Hepatocyte (in vitro differentiated cells): ENCODE measurements around the gene ABCB7. TPM values are rescaled to one million over a fixed set of nuclear protein-coding genes. Genes with fewer than 3 reads are reported as not detected.

Source experiments
- DNase-seq: peaks from one replicate; pipeline ENCODE4 v3.0.0-alpha.2; 2016; ENCODE audit warnings: low spot score
- H2AFZ ChIP-seq: fragments of 200-600 bp; sonication (generic); 2 replicates; pipeline ENCODE4 v1.6.0; 2016; ENCODE audit warnings: antibody characterized with exemption, mild to moderate bottlenecking
- H3K27ac ChIP-seq: fragments of 200-600 bp; sonication (generic); 2 replicates; pipeline ENCODE4 v1.5.1; 2016; ENCODE audit warnings: mild to moderate bottlenecking
- H3K27me3 ChIP-seq: fragments of 200-600 bp; sonication (generic); 2 replicates; pipeline ENCODE4 v1.6.1; 2016
- H3K36me3 ChIP-seq: fragments of 200-600 bp; sonication (generic); replicated peaks from 2 replicates; pipeline ENCODE4 v1.5.1; 2016; ENCODE audit warnings: low read depth; ENCODE audit not compliant: insufficient read depth
- H3K4me1 ChIP-seq: fragments of 200-600 bp; sonication (generic); 2 replicates; pipeline ENCODE4 v1.5.1; 2016; ENCODE audit warnings: mild to moderate bottlenecking, moderate library complexity; ENCODE audit not compliant: insufficient read depth
- H3K4me2 ChIP-seq: fragments of 200-600 bp; sonication (generic); 2 replicates; pipeline ENCODE4 v1.6.0; 2016
- H3K4me3 ChIP-seq: fragments of 200-600 bp; sonication (generic); 2 replicates; pipeline ENCODE4 v1.5.1; 2016; ENCODE audit warnings: mild to moderate bottlenecking
- H3K79me2 ChIP-seq: fragments of 200-600 bp; sonication (generic); 2 replicates; pipeline ENCODE4 v1.6.0; 2017; ENCODE audit warnings: mild to moderate bottlenecking
- H3K9me2 ChIP-seq: fragments of 200-600 bp; sonication (generic); replicated peaks from 2 replicates; pipeline ENCODE4 v1.6.0; 2017; ENCODE audit warnings: mild to moderate bottlenecking; ENCODE audit not compliant: insufficient read depth
- H3K9me3 ChIP-seq: fragments of 200-600 bp; sonication (generic); 2 replicates; pipeline ENCODE4 v1.5.1; 2016; ENCODE audit warnings: low read depth, mild to moderate bottlenecking
- H4K20me1 ChIP-seq: fragments of 200-600 bp; sonication (generic); 2 replicates; pipeline ENCODE4 v1.6.0; 2016; ENCODE audit warnings: mild to moderate bottlenecking; ENCODE audit not compliant: insufficient read depth, poor library complexity, severe bottlenecking
- EZH2 ChIP-seq: fragments of 200-600 bp; sonication (generic); IDR thresholded peaks from 2 replicates; pipeline ENCODE4 v1.6.1; 2016; ENCODE audit warnings: antibody characterized with exemption, mild to moderate bottlenecking, borderline replicate concordance
- EZH2phosphoT487 ChIP-seq: fragments of 200-600 bp; sonication (generic); IDR thresholded peaks from one replicate; pipeline ENCODE4 v1.6.1; 2018; ENCODE audit warnings: antibody characterized with exemption, mild to moderate bottlenecking, low read depth, moderate library complexity; ENCODE audit not compliant: unreplicated experiment, severe bottlenecking
- WGBS: methylation state at CpG from one replicate; pipeline ENCODE4 v1.1.6; 2016; ENCODE audit warnings: low lambda C conversion rate; ENCODE audit errors: missing lambda C conversion rate; 5-methylcytosine and 5-hydroxymethylcytosine counted together
- polyA plus RNA-seq: library from polyadenylated mRNA; unstranded; fragments of >200 nt; fragmentation: Nextera tagmentation; extraction: Ambion mirVana; gene quantifications from 2 replicates; pipeline ENCODE4 v1.2.1, GENCODE V29; 2016
- total RNA-seq: library from RNA; depleted of rRNA; stranded (reverse); fragments of >200 nt; gene quantifications from 2 replicates; pipeline ENCODE4 v1.2.3, GENCODE V29; 2014
- TF ChIP-seq, protein P1 (sequence below): fragments of 200-600 bp; sonication (generic); IDR thresholded peaks from 2 replicates; pipeline ENCODE4 v1.5.1; 2016; ENCODE audit warnings: antibody characterized with exemption, mild to moderate bottlenecking; ENCODE audit not compliant: poor library complexity

Gene ABCB7
- total and polyA plus RNA-seq, 2 experiments from 2014 or later: 12.4 to 51.6 TPM

DNA sequence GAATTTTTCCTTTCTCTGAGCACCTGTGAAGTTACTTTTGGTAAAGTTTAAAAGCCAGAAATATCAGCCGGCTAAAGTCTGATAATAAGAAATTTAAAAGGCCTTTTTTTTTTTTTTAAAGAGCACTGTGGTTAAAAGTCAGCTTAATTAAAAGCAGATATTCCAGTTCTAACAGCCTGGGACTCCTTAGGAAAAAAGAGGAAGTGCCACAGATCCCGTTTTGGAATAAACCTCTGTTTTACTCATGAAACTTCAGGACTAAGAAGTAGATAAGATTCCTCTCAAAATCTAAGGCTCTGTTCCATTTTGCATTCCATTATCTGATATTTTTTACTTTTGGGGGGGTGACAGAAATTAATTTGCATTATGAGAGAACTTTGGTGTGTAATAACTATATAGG is 37.8 kb downstream of the ABCB7 start:
- 60% methylated on average over 2 of the region's 2 CpGs for WGBS

DNA sequence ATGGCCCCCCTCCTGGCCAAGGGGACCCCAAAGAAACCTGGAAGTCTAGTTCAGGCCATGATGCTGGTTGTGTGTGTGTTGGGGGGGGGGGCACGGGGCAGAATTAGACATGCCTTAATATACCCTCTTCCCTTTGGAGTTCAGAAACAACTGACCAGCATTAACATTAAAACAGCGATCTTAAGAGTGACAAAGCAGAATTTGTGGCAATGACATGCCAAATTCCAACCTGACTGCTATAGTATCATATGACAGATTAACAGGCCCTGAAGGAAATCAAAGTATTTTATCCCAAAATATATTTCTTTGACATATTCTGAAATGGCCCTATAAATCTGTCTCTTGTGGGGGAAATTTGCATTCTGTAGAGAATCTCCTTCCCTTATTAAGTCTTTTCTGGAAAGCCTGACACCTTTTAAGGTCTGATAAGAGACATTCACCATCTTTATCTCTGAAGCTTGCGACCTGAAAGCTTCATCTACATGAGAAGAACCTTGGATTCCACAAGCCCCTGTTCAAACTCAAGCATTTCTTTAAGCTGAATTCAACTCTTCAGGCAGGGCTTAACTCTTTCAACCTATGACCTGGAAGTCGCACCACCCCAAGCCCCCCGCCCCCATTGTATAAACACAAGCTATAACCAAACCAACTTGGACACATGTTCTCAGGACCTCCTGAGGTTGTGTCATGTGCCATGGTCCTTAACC is 40.2 kb downstream of the ABCB7 start:
- Histone ChIP-seq H4K20me1 (no peaks in the 10 kb centered on the region), H3K36me3 (no peaks in the 10 kb centered on the region), H3K79me2 (no peaks in the 10 kb centered on the region), H2AFZ (no peak overlapping the region), H3K27ac (no peak overlapping the region), H3K9me2 (no peaks in the 10 kb centered on the region), H3K27me3 (no peaks in the 10 kb centered on the region), H3K4me2 (no peak overlapping the region), H3K4me1 (no peaks in the 10 kb centered on the region), H3K9me3 (no peaks in the 10 kb centered on the region), H3K4me3 (no peak overlapping the region)
- no peak for DNase-seq
- TF ChIP-seq, protein P1, sequence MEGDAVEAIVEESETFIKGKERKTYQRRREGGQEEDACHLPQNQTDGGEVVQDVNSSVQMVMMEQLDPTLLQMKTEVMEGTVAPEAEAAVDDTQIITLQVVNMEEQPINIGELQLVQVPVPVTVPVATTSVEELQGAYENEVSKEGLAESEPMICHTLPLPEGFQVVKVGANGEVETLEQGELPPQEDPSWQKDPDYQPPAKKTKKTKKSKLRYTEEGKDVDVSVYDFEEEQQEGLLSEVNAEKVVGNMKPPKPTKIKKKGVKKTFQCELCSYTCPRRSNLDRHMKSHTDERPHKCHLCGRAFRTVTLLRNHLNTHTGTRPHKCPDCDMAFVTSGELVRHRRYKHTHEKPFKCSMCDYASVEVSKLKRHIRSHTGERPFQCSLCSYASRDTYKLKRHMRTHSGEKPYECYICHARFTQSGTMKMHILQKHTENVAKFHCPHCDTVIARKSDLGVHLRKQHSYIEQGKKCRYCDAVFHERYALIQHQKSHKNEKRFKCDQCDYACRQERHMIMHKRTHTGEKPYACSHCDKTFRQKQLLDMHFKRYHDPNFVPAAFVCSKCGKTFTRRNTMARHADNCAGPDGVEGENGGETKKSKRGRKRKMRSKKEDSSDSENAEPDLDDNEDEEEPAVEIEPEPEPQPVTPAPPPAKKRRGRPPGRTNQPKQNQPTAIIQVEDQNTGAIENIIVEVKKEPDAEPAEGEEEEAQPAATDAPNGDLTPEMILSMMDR: no peak
- TF ChIP-seq EZH2phosphoT487: no peak
- TF ChIP-seq EZH2: no peak
- WGBS: 63% methylated on average over 5 of the region's 5 CpGs

More for the DNA sequence above, 37.8 kb downstream of the ABCB7 start:
- no peaks in the 10 kb centered on the region for H3K36me3 ChIP-seq
- no peaks in the 10 kb centered on the region for H4K20me1 ChIP-seq
- no peaks in the 10 kb centered on the region for H3K9me2 ChIP-seq
- no peak overlapping the region for H2AFZ ChIP-seq
- no peak overlapping the region for H3K4me3 ChIP-seq
- no peak overlapping the region for H3K27ac ChIP-seq
- H3K4me2 ChIP-seq: no peak overlapping the region
- no peak for DNase-seq
- H3K27me3 ChIP-seq: no peaks in the 10 kb centered on the region
- no peaks in the 10 kb centered on the region for H3K9me3 ChIP-seq
- H3K79me2 ChIP-seq: no peaks in the 10 kb centered on the region
- TF ChIP-seq EZH2phosphoT487: no peak
- no peak for TF ChIP-seq EZH2
- TF ChIP-seq, protein P1: no peak
- no peaks in the 10 kb centered on the region for H3K4me1 ChIP-seq

DNA sequence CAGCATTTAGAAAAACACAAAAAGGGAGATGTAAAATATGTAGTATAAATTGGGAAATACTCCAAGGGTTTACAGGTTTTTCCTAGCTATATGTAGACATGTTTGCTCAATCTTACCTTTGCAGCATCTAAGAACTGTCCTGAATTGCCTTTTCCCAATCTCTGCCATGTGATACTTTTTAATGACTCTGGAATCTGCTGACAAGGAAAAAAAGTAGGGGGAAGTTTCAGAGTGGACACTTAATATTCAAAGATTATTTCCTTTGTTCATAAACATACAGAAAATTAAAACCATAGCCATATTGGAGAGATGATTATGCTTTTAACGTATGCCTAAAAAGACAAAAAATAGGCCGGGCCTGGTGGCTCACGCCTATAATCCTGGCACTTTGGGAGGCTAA is 41.4 kb downstream of the ABCB7 start:
- Histone ChIP-seq H3K9me2 (no peaks in the 10 kb centered on the region), H4K20me1 (no peaks in the 10 kb centered on the region), H3K4me1 (no peaks in the 10 kb centered on the region), H3K27ac (no peak overlapping the region), H3K4me3 (no peak overlapping the region), H3K36me3 (no peaks in the 10 kb centered on the region), H3K79me2 (no peaks in the 10 kb centered on the region), H3K4me2 (no peak overlapping the region), H3K27me3 (no peaks in the 10 kb centered on the region), H2AFZ (no peak overlapping the region), H3K9me3 (no peaks in the 10 kb centered on the region)
- WGBS: 96% methylated on average over 3 of the region's 3 CpGs
- DNase-seq: no peak
- TF ChIP-seq EZH2phosphoT487 (no peak), EZH2 (no peak)
- TF ChIP-seq, protein P1: no peak
